GM12875 (cell line): ENCODE measurements around the gene CFL2.
"Not testable (repeated sequence)": the region's sequence is repeated elsewhere in the genome, so short reads cannot be mapped to it uniquely, and the experiment has no call there.

ENCODE experiments used
- H3K4me3 ChIP-seq: one replicate; pipeline ENCODE4 v1.5.1; 2011; ENCODE audit warnings: low read depth, low read length, control low read depth
- TF ChIP-seq, protein P1 (sequence below): IDR thresholded peaks from 2 replicates; pipeline ENCODE4 v1.5.1; 2011; ENCODE audit warnings: low read depth, mild to moderate bottlenecking, control low read depth, inconsistent platforms, low read length, moderate library complexity, borderline replicate concordance; ENCODE audit not compliant: insufficient read depth

Gene CFL2

DNA sequence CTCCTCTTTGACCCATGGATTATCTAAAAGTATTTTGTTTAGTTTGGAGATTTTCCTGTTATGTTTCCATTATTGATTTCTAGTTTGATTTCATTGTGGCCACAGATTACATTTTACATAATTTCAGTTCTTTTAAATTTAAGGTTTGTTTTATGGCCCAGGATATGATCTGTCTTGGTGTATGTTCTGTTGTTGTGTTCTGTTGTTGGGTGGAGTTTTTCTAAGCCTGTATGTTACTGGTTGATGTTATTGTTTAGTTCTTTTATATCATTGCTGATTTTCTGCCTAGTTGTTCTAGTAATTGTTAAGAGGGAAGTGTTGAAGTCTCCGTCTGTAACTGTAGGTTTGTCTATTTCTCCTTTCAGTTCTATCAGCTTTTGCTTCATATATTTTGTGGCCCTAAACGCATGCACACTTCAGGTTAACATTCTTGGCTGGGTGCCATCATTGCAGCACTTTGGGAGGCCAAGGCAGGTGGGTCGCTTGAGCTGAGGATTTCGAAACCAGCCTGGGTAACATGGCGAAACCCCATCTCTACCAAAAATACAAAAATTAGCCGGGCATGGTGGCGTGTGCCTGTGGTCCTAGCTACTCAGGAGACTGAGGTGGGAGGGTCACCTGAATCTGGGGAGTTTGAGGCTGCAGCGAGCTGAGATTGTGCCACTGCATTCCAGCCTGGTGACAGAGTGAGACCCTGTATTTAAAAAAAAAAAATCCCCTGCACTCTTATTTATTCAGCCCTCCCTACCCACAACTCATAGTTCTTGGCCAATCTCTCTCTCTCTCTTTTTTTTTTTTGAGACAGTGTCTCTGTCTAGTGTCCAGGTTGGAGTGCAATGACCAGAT is 28.1 kb upstream of the CFL2 start:
- H3K4me3 ChIP-seq, result no peak overlapping the region
- TF ChIP-seq, protein P1, sequence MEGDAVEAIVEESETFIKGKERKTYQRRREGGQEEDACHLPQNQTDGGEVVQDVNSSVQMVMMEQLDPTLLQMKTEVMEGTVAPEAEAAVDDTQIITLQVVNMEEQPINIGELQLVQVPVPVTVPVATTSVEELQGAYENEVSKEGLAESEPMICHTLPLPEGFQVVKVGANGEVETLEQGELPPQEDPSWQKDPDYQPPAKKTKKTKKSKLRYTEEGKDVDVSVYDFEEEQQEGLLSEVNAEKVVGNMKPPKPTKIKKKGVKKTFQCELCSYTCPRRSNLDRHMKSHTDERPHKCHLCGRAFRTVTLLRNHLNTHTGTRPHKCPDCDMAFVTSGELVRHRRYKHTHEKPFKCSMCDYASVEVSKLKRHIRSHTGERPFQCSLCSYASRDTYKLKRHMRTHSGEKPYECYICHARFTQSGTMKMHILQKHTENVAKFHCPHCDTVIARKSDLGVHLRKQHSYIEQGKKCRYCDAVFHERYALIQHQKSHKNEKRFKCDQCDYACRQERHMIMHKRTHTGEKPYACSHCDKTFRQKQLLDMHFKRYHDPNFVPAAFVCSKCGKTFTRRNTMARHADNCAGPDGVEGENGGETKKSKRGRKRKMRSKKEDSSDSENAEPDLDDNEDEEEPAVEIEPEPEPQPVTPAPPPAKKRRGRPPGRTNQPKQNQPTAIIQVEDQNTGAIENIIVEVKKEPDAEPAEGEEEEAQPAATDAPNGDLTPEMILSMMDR, result no peak

DNA sequence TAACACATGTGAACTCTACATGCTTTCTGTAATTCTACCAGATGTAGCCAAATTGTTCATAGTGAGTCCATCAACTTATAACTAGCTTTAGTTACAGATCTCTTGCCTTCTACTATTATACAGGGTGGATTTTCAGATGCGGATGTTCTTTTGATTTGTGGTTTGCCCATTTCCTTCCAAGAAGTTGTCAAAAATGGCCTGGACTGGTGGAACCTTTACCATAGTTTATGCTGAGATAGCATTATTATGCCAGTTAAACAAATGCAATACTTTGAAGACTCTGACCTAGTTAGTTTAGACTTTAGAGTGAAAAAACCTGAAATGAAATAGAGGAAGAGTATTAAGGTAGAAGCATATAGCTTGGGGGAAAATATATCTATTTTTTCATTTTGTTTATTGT is 27.4 kb upstream of the CFL2 start:
- H3K4me3 ChIP-seq, result no peak overlapping the region
- TF ChIP-seq, protein P1, result no peak

DNA sequence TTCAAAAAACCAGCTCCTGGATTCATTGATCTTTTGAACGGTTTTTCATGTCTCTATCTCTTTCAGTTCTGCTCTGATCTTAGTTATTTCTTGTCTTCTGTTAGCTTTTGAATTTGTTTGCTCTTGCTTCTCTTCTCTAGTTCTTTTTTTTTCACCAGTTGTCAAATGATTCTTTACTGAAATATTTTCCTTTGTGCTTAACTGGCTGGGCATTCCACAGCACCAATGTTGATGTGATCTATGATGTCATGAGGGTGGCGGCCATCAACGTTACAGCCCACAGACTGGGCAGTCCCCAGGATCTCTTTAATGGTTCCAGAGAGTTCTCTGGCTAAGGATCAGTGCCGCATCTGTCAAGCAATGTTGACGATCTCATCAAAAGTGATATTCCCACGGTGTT is 25.7 kb upstream of the CFL2 start:
- H3K4me3 ChIP-seq, result not testable (repeated sequence)

GRCh38 chr14:34737079-34737478 is 22.7 kb upstream of the CFL2 start:
- H3K4me3 ChIP-seq, result not testable (repeated sequence)

DNA sequence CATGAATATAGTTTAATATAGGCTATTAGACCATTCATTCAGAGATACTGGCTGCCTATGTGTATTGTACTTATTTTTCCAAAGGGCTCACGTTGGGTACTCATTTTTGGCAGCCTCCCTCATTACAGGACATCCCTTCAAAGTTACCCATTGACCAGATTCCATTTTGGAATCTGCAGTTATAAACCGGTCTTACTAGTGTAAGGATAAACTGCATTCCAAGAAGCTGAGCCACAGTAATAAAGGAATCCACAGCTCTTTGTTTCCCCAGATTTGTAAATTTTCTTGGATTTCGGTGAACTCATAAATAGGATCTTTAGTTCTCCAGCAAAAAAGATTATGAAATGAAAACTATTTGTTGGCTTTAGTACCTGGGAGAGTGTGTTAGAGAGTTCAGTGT is 18.9 kb upstream of the CFL2 start:
- TF ChIP-seq, protein P1, result no peak
- no peak overlapping the region for H3K4me3 ChIP-seq

DNA sequence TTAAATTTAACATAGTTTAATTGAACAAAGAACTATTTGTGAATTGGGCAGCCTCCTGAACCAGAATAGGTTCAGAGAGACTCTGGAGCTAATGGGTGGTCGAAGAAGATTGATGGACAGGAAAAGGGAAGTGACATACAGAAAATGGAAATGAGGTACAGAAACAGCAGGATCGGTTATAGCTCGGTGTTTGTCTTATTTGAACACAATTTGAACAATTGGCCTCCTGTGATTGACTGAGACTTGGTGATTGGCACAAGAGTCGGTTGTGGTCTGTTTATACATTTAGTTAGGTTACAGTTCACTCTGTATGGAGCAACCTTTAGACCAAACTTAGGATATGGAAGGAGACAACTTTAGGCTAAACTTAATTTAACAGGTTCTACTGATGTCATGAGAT is 18.4 kb upstream of the CFL2 start:
- TF ChIP-seq, protein P1, result no peak
- no peak overlapping the region for H3K4me3 ChIP-seq

DNA sequence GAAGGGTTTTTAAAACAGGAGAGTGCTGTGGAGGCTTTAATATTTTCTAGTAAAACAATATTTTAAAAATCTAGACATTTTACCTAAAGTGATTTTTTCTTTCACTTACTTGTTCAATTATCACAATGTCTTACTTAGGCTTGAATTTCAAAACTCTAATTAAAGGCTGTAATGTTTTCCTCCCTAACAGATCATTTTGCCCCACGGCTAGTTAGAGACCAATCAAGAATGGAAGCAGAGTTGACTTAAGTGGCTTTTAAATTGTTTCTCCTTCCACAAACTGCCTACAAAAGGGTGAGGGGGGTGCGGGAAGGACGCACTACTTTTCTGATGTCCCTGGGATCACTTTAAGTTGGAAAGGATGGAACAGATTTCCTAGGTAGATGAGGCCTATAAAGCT is 9.5 kb upstream of the CFL2 start:
- TF ChIP-seq, protein P1, result no peak
- no peak overlapping the region for H3K4me3 ChIP-seq

- H3K4me3 ChIP-seq, result no peak overlapping the region
- TF ChIP-seq, protein P1, result peak; percentile 72
These were observed 8.5 kb upstream of the CFL2 start for GRCh38 chr14:34722723-34723545.
